Measurements from ENCODE around the gene SLC5A11.

DNA sequence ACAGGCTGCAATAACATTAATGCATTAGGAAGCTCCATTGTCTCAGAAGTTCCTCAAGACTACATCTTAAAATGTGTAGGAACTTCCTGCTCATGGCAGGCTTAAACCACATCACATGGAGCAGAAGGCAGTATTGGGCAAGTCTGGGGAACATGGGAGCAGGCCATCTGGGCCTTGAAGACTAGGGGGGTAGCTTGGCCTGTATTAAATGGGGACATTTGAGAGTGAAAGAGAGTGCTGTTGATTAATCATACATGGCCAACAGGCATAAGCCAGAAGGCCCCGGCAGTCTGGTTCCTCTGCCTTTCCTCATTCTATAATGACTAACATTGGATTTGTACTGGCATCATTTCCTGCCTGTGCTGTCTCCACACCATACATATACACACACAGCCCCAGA is 25.2 kb upstream of the SLC5A11 start:
- TF ChIP-seq EZH2 (IDR thresholded peaks at IDR 0.05; ENCODE audit: borderline replicate concordance, low read length), result no peak
- TF ChIP-seq, protein P1, sequence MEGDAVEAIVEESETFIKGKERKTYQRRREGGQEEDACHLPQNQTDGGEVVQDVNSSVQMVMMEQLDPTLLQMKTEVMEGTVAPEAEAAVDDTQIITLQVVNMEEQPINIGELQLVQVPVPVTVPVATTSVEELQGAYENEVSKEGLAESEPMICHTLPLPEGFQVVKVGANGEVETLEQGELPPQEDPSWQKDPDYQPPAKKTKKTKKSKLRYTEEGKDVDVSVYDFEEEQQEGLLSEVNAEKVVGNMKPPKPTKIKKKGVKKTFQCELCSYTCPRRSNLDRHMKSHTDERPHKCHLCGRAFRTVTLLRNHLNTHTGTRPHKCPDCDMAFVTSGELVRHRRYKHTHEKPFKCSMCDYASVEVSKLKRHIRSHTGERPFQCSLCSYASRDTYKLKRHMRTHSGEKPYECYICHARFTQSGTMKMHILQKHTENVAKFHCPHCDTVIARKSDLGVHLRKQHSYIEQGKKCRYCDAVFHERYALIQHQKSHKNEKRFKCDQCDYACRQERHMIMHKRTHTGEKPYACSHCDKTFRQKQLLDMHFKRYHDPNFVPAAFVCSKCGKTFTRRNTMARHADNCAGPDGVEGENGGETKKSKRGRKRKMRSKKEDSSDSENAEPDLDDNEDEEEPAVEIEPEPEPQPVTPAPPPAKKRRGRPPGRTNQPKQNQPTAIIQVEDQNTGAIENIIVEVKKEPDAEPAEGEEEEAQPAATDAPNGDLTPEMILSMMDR (conservative IDR thresholded peaks at IDR 0.05 in 1 of 2, IDR thresholded peaks at IDR 0.05 in 1 of 2; ENCODE audit: extremely low read depth in 1 of 2, insufficient read depth in 1 of 2, low read depth in 1 of 2, low read length in 2 of 2), result no peak
